T-helper 1 cell treated with Interleukin-12 subunit alpha and Interleukin-12 subunit beta and Interleukin-4 antibody, amounts not matched to agents 30 μg/mL and 1 μg/mL, for 36 hours (primary cell): ENCODE data around the gene ANP32A.

Source experiments
- H3K27ac Mint-ChIP-seq: one replicate; pipeline ENCODE4 v1.8.0; 2021; ENCODE audit warnings: mild to moderate bottlenecking, mixed read lengths
- H3K27me3 Mint-ChIP-seq: one replicate; pipeline ENCODE4 v1.8.0; 2021; ENCODE audit warnings: low read depth, mixed read lengths
- H3K36me3 Mint-ChIP-seq: one replicate; pipeline ENCODE4 v1.8.0; 2021; ENCODE audit warnings: low read depth, mixed read lengths
- H3K4me1 Mint-ChIP-seq: one replicate; pipeline ENCODE4 v1.8.0; 2021; ENCODE audit warnings: low read depth, mixed read lengths
- H3K4me3 Mint-ChIP-seq: one replicate; pipeline ENCODE4 v1.8.0; 2021; ENCODE audit warnings: mild to moderate bottlenecking, moderate library complexity, mixed read lengths
- H3K9me3 Mint-ChIP-seq: one replicate; pipeline ENCODE4 v1.8.0; 2021; ENCODE audit warnings: mixed read lengths

The ANP32A gene

GRCh38 chr15:68787609-68788263 lies 33.0 kb downstream of the ANP32A start:
- H3K4me1 Mint-ChIP-seq: peaks cover 63% of the 10 kb centered on the region
- H3K27ac Mint-ChIP-seq: no peak overlapping the region
- no peaks in the 10 kb centered on the region for H3K27me3 Mint-ChIP-seq
- no peaks in the 10 kb centered on the region for H3K9me3 Mint-ChIP-seq
- no peak overlapping the region for H3K4me3 Mint-ChIP-seq
- H3K36me3 Mint-ChIP-seq: peaks cover 44% of the 10 kb centered on the region

GRCh38 chr15:68786753-68787152 lies 33.9 kb downstream of the ANP32A start:
- no peaks in the 10 kb centered on the region for H3K27me3 Mint-ChIP-seq
- H3K9me3 Mint-ChIP-seq: no peaks in the 10 kb centered on the region
- H3K27ac Mint-ChIP-seq: no peak overlapping the region
- H3K4me1 Mint-ChIP-seq: peaks cover 63% of the 10 kb centered on the region
- peaks cover 43% of the 10 kb centered on the region for H3K36me3 Mint-ChIP-seq
- no peak overlapping the region for H3K4me3 Mint-ChIP-seq

GRCh38 chr15:68785541-68785940 lies 35.2 kb downstream of the ANP32A start:
- no peak overlapping the region for H3K4me3 Mint-ChIP-seq
- H3K27ac Mint-ChIP-seq: peak overlapping the region; percentile 24
- peaks cover 53% of the 10 kb centered on the region for H3K4me1 Mint-ChIP-seq
- peaks cover 43% of the 10 kb centered on the region for H3K36me3 Mint-ChIP-seq
- H3K9me3 Mint-ChIP-seq: no peaks in the 10 kb centered on the region
- no peaks in the 10 kb centered on the region for H3K27me3 Mint-ChIP-seq

GRCh38 chr15:68784206-68784605 lies 36.5 kb downstream of the ANP32A start:
- H3K27ac Mint-ChIP-seq: no peak overlapping the region
- no peaks in the 10 kb centered on the region for H3K27me3 Mint-ChIP-seq

GRCh38 chr15:68783226-68784058 lies 37.3 kb downstream of the ANP32A start:
- Mint-ChIP-seq H3K4me3 (no peak overlapping the region), H3K9me3 (no peaks in the 10 kb centered on the region), H3K27ac (peak overlapping the region; percentile 82), H3K4me1 (peaks cover 36% of the 10 kb centered on the region), H3K36me3 (peaks cover 54% of the 10 kb centered on the region), H3K27me3 (no peaks in the 10 kb centered on the region)

More at GRCh38 chr15:68784206-68784605, 36.5 kb downstream of the ANP32A start:
- Mint-ChIP-seq H3K36me3 (peaks cover 48% of the 10 kb centered on the region), H3K4me3 (no peak overlapping the region), H3K9me3 (no peaks in the 10 kb centered on the region), H3K4me1 (peaks cover 39% of the 10 kb centered on the region)

GRCh38 chr15:68782589-68783161 lies 38.0 kb downstream of the ANP32A start:
- H3K9me3 Mint-ChIP-seq: no peaks in the 10 kb centered on the region
- peak overlapping the region; percentile 53 for H3K4me3 Mint-ChIP-seq
- no peaks in the 10 kb centered on the region for H3K27me3 Mint-ChIP-seq
- H3K27ac Mint-ChIP-seq: peak overlapping the region; percentile 82
- H3K36me3 Mint-ChIP-seq: peaks cover 59% of the 10 kb centered on the region
- H3K4me1 Mint-ChIP-seq: peaks cover 36% of the 10 kb centered on the region

- Mint-ChIP-seq H3K27ac (peak overlapping the region; percentile 82), H3K4me1 (peaks cover 36% of the 10 kb centered on the region), H3K27me3 (no peaks in the 10 kb centered on the region), H3K9me3 (no peaks in the 10 kb centered on the region), H3K36me3 (peaks cover 57% of the 10 kb centered on the region), H3K4me3 (peak overlapping the region; percentile 40)
Measured at GRCh38 chr15:68781766-68782588, 38.7 kb downstream of the ANP32A start.

GRCh38 chr15:68781217-68781616 lies 39.5 kb downstream of the ANP32A start:
- Mint-ChIP-seq H3K36me3 (peaks cover 58% of the 10 kb centered on the region), H3K27me3 (no peaks in the 10 kb centered on the region), H3K27ac (peak overlapping the region; percentile 82), H3K4me1 (peaks cover 36% of the 10 kb centered on the region), H3K9me3 (no peaks in the 10 kb centered on the region), H3K4me3 (peak overlapping the region; percentile 40)

GRCh38 chr15:68778876-68779275 lies 41.8 kb downstream of the ANP32A start:
- Mint-ChIP-seq H3K36me3 (peaks cover 46% of the 10 kb centered on the region), H3K9me3 (no peaks in the 10 kb centered on the region), H3K4me1 (peaks cover 20% of the 10 kb centered on the region), H3K27ac (no peak overlapping the region), H3K27me3 (no peaks in the 10 kb centered on the region), H3K4me3 (no peak overlapping the region)

- peaks cover 3% of the 10 kb centered on the region for H3K4me1 Mint-ChIP-seq
- peaks cover 33% of the 10 kb centered on the region for H3K36me3 Mint-ChIP-seq
- no peak overlapping the region for H3K4me3 Mint-ChIP-seq
- H3K27me3 Mint-ChIP-seq: peaks cover 12% of the 10 kb centered on the region
- no peak overlapping the region for H3K27ac Mint-ChIP-seq
- H3K9me3 Mint-ChIP-seq: no peaks in the 10 kb centered on the region
Measured at GRCh38 chr15:68776477-68777270, 44.0 kb downstream of the ANP32A start.

- H3K27me3 Mint-ChIP-seq: peaks cover 13% of the 10 kb centered on the region
- H3K36me3 Mint-ChIP-seq: peaks cover 30% of the 10 kb centered on the region
- no peaks in the 10 kb centered on the region for H3K9me3 Mint-ChIP-seq
- no peak overlapping the region for H3K27ac Mint-ChIP-seq
- H3K4me3 Mint-ChIP-seq: no peak overlapping the region
- peaks cover 2% of the 10 kb centered on the region for H3K4me1 Mint-ChIP-seq
Measured at GRCh38 chr15:68775671-68776476, 44.8 kb downstream of the ANP32A start.

- no peak overlapping the region for H3K4me3 Mint-ChIP-seq
- H3K9me3 Mint-ChIP-seq: no peaks in the 10 kb centered on the region
- peaks cover 26% of the 10 kb centered on the region for H3K36me3 Mint-ChIP-seq
- peaks cover 13% of the 10 kb centered on the region for H3K27me3 Mint-ChIP-seq
- no peak overlapping the region for H3K27ac Mint-ChIP-seq
- peaks cover 2% of the 10 kb centered on the region for H3K4me1 Mint-ChIP-seq
Measured at GRCh38 chr15:68775236-68775577, 45.5 kb downstream of the ANP32A start.
